HepG2 (cell line): Measurements from ENCODE around the gene KCNK17. TPM values are rescaled to one million over a fixed set of nuclear protein-coding genes. Genes with fewer than 3 reads are reported as not detected.

ENCODE experiments used
- ATAC-seq: fragments of 200-7000 bp; cut with Tn5 transposase; 3 replicates; pipeline ENCODE4 v1.9.1; 2020; ENCODE audit warnings: mild to moderate bottlenecking, moderate library complexity
- BruUV-seq: library from RNA; stranded (reverse); fragments of 400-500 nt; replicated peaks from 2 replicates; lab custom pipeline; 2021; lab: Mats Ljungman, UMichigan
- CTCF ChIA-PET: fragments of 300-600 bp; formaldehyde crosslinking; extraction: SDS; loops from one replicate; lab custom pipeline; 2021; ENCODE audit warnings: low total read pairs, inconsistent platforms, low intra/inter-chr PET ratio; lab: Yijun Ruan, JAX
- POLR2A ChIA-PET: fragments of 350-600 bp; sonication (Branson Sonifier 250); formaldehyde crosslinking; loops from one replicate; lab custom pipeline; 2020; ENCODE audit warnings: antibody characterized with exemption, inconsistent platforms; lab: Yijun Ruan, JAX
- DNase-seq: peaks from one replicate; pipeline ENCODE4 v3.0.0-alpha.2; 2015; ENCODE audit warnings: low spot score
- FAIRE-seq: peaks from 3 replicates; lab custom pipeline; 2011; peaks lifted over from hg19 to GRCh38; lab: Jason Lieb, UNC
- H2AFZ ChIP-seq: one replicate; pipeline ENCODE4 v1.6.1; 2011; ENCODE audit warnings: low read length, inconsistent platforms
- H3K27ac ChIP-seq: fragments of 300-600 bp; 3 replicates; pipeline ENCODE4 v1.8.0; 2011; ENCODE audit warnings: mixed run types, mild to moderate bottlenecking, mixed read lengths, low read length, inconsistent platforms; ENCODE audit not compliant: insufficient read depth; ENCODE audit errors: extremely low read length
- H3K27me3 ChIP-seq, 2 experiments: fragments of 200-600 bp in 1 of 2; 2 replicates in 1 of 2; 3 replicates in 1 of 2; pipeline versions ENCODE4 v1.6.0 to v1.8.0; 2011; ENCODE audit warnings: low read length in 2 of 2, mild to moderate bottlenecking in 2 of 2, moderate library complexity in 2 of 2, inconsistent platforms in 1 of 2; ENCODE audit not compliant: insufficient read depth in 2 of 2, control insufficient read depth in 1 of 2
- H3K36me3 ChIP-seq, 2 experiments: fragments of 200-600 bp in 1 of 2; replicated peaks in 1 of 2; 2 replicates in 1 of 2; 3 replicates in 1 of 2; pipeline versions ENCODE4 v1.5.1 to v1.8.0; 2011; ENCODE audit warnings: low read length in 2 of 2, inconsistent platforms in 1 of 2; ENCODE audit not compliant: insufficient read depth in 2 of 2, control insufficient read depth in 1 of 2
- H3K4me1 ChIP-seq: 2 replicates; pipeline ENCODE4 v1.5.1; 2012; ENCODE audit warnings: low read length, inconsistent platforms; ENCODE audit not compliant: insufficient read depth
- H3K4me2 ChIP-seq: 2 replicates; pipeline ENCODE4 v1.6.0; 2011; ENCODE audit warnings: low read depth, low read length, inconsistent platforms
- H3K4me3 ChIP-seq, 3 experiments: fragments of 200-600 bp in 1 of 3; sonication (generic), shearing (Covaris generic) in 1 of 3; replicated peaks in 1 of 3; 2 replicates each; pipeline ENCODE4 v1.5.1; 2011 to 2016; ENCODE audit warnings: low read length in 3 of 3, inconsistent platforms in 2 of 3, low read depth in 2 of 3, mild to moderate bottlenecking in 2 of 3, control low read depth in 1 of 3, mixed read lengths in 1 of 3; ENCODE audit not compliant: insufficient read depth in 1 of 3
- H3K79me2 ChIP-seq: one replicate; pipeline ENCODE4 v1.6.1; 2011; ENCODE audit warnings: low read length, inconsistent platforms; ENCODE audit not compliant: insufficient read depth
- H3K9ac ChIP-seq: 2 replicates; pipeline ENCODE4 v1.6.0; 2011; ENCODE audit warnings: mild to moderate bottlenecking, low read depth, low read length, inconsistent platforms; ENCODE audit not compliant: insufficient read depth
- H3K9me3 ChIP-seq: 2 replicates; pipeline ENCODE4 v1.5.1; 2012; ENCODE audit warnings: mild to moderate bottlenecking, low read length
- H4K20me1 ChIP-seq: 2 replicates; pipeline ENCODE4 v1.6.0; 2011; ENCODE audit warnings: inconsistent platforms, mild to moderate bottlenecking, low read length, moderate library complexity; ENCODE audit not compliant: insufficient read depth
- FOSL1 ChIP-seq: sonication (generic); formaldehyde crosslinking; IDR thresholded peaks from 2 replicates; pipeline ENCODE4 v1.9.0; 2021; ENCODE audit warnings: missing genetic modification reagents, borderline replicate concordance
- HDAC6 ChIP-seq: fragments of 200-600 bp; sonication (generic); IDR thresholded peaks from 2 replicates; pipeline ENCODE4 v1.7.0; 2017; ENCODE audit warnings: mild to moderate bottlenecking, antibody characterized with exemption, low read length, low read depth
- NFE2L2 ChIP-seq: fragments of 150-350 bp; IDR thresholded peaks from 2 replicates; pipeline ENCODE4 v1.6.1; 2014; ENCODE audit warnings: low read length
- POLR2AphosphoS5 ChIP-seq: IDR thresholded peaks from 2 replicates; pipeline ENCODE4 v1.6.1; 2012; ENCODE audit warnings: low read depth, low read length
- SMARCC2 ChIP-seq: fragments of 450-650 bp; IDR thresholded peaks from 2 replicates; pipeline ENCODE4 v1.6.1; 2017; ENCODE audit warnings: antibody characterized with exemption, mild to moderate bottlenecking
- ZIK1 ChIP-seq: sonication (generic); formaldehyde crosslinking; IDR thresholded peaks from 2 replicates; pipeline ENCODE4 v1.5.0; 2020; ENCODE audit warnings: mild to moderate bottlenecking, low read depth, missing genetic modification reagents, borderline replicate concordance
- ZKSCAN8 ChIP-seq: IDR thresholded peaks from 2 replicates; pipeline ENCODE4 v1.6.1; 2016; ENCODE audit warnings: borderline replicate concordance, missing genetic modification reagents, missing compliant biosample characterization
- ZNF318 ChIP-seq: sonication (generic); formaldehyde crosslinking; IDR thresholded peaks from 2 replicates; pipeline ENCODE4 v1.4.0; 2020; ENCODE audit warnings: mild to moderate bottlenecking, missing genetic modification reagents
- ZNF460 ChIP-seq: sonication (generic); formaldehyde crosslinking; IDR thresholded peaks from 2 replicates; pipeline ENCODE4 v1.5.1; 2020; ENCODE audit warnings: missing genetic modification reagents, mild to moderate bottlenecking, borderline replicate concordance
- ZNF562 ChIP-seq: sonication (generic); formaldehyde crosslinking; IDR thresholded peaks from 2 replicates; pipeline ENCODE4 v1.8.0; 2022; ENCODE audit warnings: missing genetic modification reagents, borderline replicate concordance
- ZNF567 ChIP-seq: sonication (generic); formaldehyde crosslinking; IDR thresholded peaks from 2 replicates; pipeline ENCODE4 v1.8.1; 2023; ENCODE audit warnings: mild to moderate bottlenecking, missing genetic modification reagents, borderline replicate concordance
- WGBS: methylation state at CpG from one replicate; pipeline ENCODE4 v1.1.6; 2017; ENCODE audit warnings: low lambda C conversion rate; 5-methylcytosine and 5-hydroxymethylcytosine counted together
- in situ Hi-C: cut with HindIII; loops from 2 replicates; pipeline ENCODE4 v1.10.0; 2017; ENCODE audit warnings: low pct_unique_long_range_greater_than_20kb; ENCODE audit not compliant: extremely low pct_ligation_motif_present
- intact Hi-C: fragments of 100-400 bp; cut with micrococcal nuclease; formaldehyde crosslinking; loops from one replicate; pipeline ENCODE4 v1.10.0; 2022; ENCODE audit not compliant: unreplicated experiment
- polyA plus RNA-seq, 8 experiments: library from polyadenylated mRNA; depleted of rRNA in 3 of 8; stranded (reverse) in 7 of 8; unstranded in 1 of 8; fragments of >200 nt; fragmentation: Illumina TruSeq in 4 of 8; extraction: Trizol in 4 of 8; gene quantifications; 2 replicates each; pipeline versions ENCODE4 v1.2.1 to v1.2.3, GENCODE V29; 2011 to 2016; ENCODE audit warnings: low read depth in 4 of 8, missing spikeins in 1 of 8, mixed read lengths in 1 of 8; ENCODE audit not compliant: insufficient read depth in 1 of 8
- total RNA-seq, 5 experiments: library from RNA; depleted of rRNA; stranded (reverse); fragments of >200 nt; fragmentation: Illumina TruSeq; extraction: Trizol; gene quantifications; 2 replicates each; pipeline ENCODE4 v1.2.3, GENCODE V29; 2016; ENCODE audit warnings: low read depth in 1 of 5

KCNK17 gene
- total and polyA plus RNA-seq, 2 of the 13 experiments (the other 11 are each of a cell fraction or from before 2014, with no cell fraction given), result not detected

GRCh38 chr6:39260456-39260855 lies 53.8 kb downstream of the KCNK17 start (continued):
- TF ChIP-seq SMARCC2, result no peak
- no peak for TF ChIP-seq ZNF562 (CRISPR knock-in tag)
- no peak for TF ChIP-seq FOSL1 (CRISPR knock-in tag)
- TF ChIP-seq ZNF460 (CRISPR knock-in tag), result no peak
- no peak for TF ChIP-seq ZKSCAN8 (CRISPR knock-in tag)
- TF ChIP-seq ZNF567 (CRISPR knock-in tag), result no peak
- TF ChIP-seq, all 625 proteins: peak for 0

- intact Hi-C loops (no loop called here), in situ Hi-C loops (no loop called here)
- no peak for TF ChIP-seq ZIK1 (CRISPR knock-in tag)
- TF ChIP-seq HDAC6, result no peak
- no peak for TF ChIP-seq POLR2AphosphoS5
- no peak for TF ChIP-seq NFE2L2
- TF ChIP-seq ZNF318 (CRISPR knock-in tag), result no peak
- no peaks in the 10 kb centered on the region for H3K36me3 ChIP-seq
- DNase-seq (no peak), FAIRE-seq (no peak), ATAC-seq (no peak)
- no peak overlapping the region for H3K9ac ChIP-seq
- no peaks in the 10 kb centered on the region for H3K9me3 ChIP-seq
- no peak overlapping the region for H3K4me2 ChIP-seq
- POLR2A ChIA-PET, result no interaction called here
- CTCF ChIA-PET, result no interaction called here
- no peak overlapping the region for H3K4me3 ChIP-seq
- no peaks in the 10 kb centered on the region for H4K20me1 ChIP-seq
- BruUV-seq, result no TSS peak
- no peaks in the 10 kb centered on the region for H3K4me1 ChIP-seq
- no peaks in the 10 kb centered on the region for H3K79me2 ChIP-seq
- WGBS, result 22% methylated on average over 2 of the region's 2 CpGs
- no peak overlapping the region for H2AFZ ChIP-seq
- no peaks in the 10 kb centered on the region for H3K27me3 ChIP-seq
- no peak overlapping the region for H3K27ac ChIP-seq
Measured at GRCh38 chr6:39256294-39256940, 57.8 kb downstream of the KCNK17 start.
